Stimulated activated CD4-positive, alpha-beta T cell treated with anti-CD3 and anti-CD28 coated beads, Interleukin-4, amount 100 ng/mL, for 48 hours (primary cell): ENCODE data around the gene EMD.
A peak's percentile ranks its signal among the peaks of the same experiment; 100 is the strongest.
"Not testable (repeated sequence)": the region's sequence is repeated elsewhere in the genome, so short reads cannot be mapped to it uniquely, and the experiment has no call there.

Source experiments
- DNase-seq, 2 donors: peaks; one replicate each; pipeline ENCODE4 v3.0.0-alpha.2; 2020; ENCODE audit warnings: low read depth in 2 of 2

The EMD gene

GRCh38 chrX:154396363-154396762 lies 17.3 kb downstream of the EMD start:
- DNase-seq, result not testable (repeated sequence)

GRCh38 chrX:154396973-154397887 lies 18.1 kb downstream of the EMD start:
- DNase-seq, result peak; percentile 49 to 63

- peak; percentile 75 to 80 for DNase-seq
Observed at GRCh38 chrX:154397888-154398667, 19.0 kb downstream of the EMD start, which contains the start of gene RPL10. RPL10 (plus strand) TSS chrX:154398377; CDS start chrX:154398520, 143 bp downstream.

GRCh38 chrX:154398668-154399526 lies 19.8 kb downstream of the EMD start:
- peak; percentile 61 to 69 for DNase-seq

- peak in 1 of 2 donors; percentile 11 for DNase-seq
Observed at GRCh38 chrX:154399527-154400368, 20.7 kb downstream of the EMD start.

- DNase-seq, result not testable (repeated sequence)
Observed at GRCh38 chrX:154400369-154400817, 21.3 kb downstream of the EMD start.

GRCh38 chrX:154401045-154401799 lies 22.1 kb downstream of the EMD start:
- DNase-seq, result peak in 1 of 2 donors; percentile 18

- no peak for DNase-seq
Observed at GRCh38 chrX:154401918-154402621, 23.0 kb downstream of the EMD start.

GRCh38 chrX:154402622-154403127 lies 23.6 kb downstream of the EMD start:
- no peak for DNase-seq

GRCh38 chrX:154403192-154403591 lies 24.1 kb downstream of the EMD start:
- no peak for DNase-seq

GRCh38 chrX:154403858-154404257 lies 24.8 kb downstream of the EMD start:
- DNase-seq, result no peak

GRCh38 chrX:154404625-154405192 lies 25.6 kb downstream of the EMD start:
- no peak for DNase-seq

GRCh38 chrX:154408659-154409221 lies 29.6 kb downstream of the EMD start:
- DNase-seq, result no peak

- no peak for DNase-seq
Observed at GRCh38 chrX:154409222-154409871, 30.3 kb downstream of the EMD start, which contains the start of gene DNASE1L1. DNASE1L1 (minus strand) TSS chrX:154409254; CDS start chrX:154405568, 3,686 bp downstream.

GRCh38 chrX:154411981-154412340 lies 32.9 kb downstream of the EMD start:
- DNase-seq, result peak in 1 of 2 donors; percentile 42

- DNase-seq, result no peak
Observed at GRCh38 chrX:154412468-154412867, 33.4 kb downstream of the EMD start.

GRCh38 chrX:154413142-154413541 lies 34.0 kb downstream of the EMD start:
- DNase-seq, result no peak

GRCh38 chrX:154417157-154417556 lies 38.1 kb downstream of the EMD start:
- no peak for DNase-seq
